ENCODE data around the gene TEAD1.

TEAD1 gene

GRCh38 chr11:12794576-12795230, 120.5 kb downstream of the TEAD1 start:
- DNase-seq: no peak

DNA sequence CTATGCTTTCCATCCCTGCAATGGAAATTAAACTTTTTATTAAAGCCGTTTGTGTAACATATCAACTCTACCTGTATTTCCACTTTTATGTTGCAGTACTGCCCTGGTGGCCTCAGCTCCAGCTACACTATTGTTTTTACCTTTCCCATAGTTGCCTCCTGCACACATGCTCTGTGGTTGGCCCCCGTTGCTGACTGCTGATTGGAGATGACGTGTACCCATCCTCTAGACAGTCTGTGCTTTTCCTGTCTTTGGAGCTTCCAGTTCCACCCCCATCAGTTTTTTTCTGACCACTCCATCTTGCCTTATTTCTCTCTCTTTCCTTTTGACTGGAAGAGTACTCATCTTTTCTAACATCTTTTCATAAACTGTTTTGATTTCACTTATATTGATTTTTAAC, 123.8 kb downstream of the TEAD1 start:
- no peak for DNase-seq

- DNase-seq: no peak
These were observed 124.4 kb downstream of the TEAD1 start for GRCh38 chr11:12798609-12799011.

- no peak for DNase-seq
These were observed 125.2 kb downstream of the TEAD1 start for GRCh38 chr11:12799334-12799835.

GRCh38 chr11:12800032-12800671, 125.9 kb downstream of the TEAD1 start:
- no peak for DNase-seq

DNA sequence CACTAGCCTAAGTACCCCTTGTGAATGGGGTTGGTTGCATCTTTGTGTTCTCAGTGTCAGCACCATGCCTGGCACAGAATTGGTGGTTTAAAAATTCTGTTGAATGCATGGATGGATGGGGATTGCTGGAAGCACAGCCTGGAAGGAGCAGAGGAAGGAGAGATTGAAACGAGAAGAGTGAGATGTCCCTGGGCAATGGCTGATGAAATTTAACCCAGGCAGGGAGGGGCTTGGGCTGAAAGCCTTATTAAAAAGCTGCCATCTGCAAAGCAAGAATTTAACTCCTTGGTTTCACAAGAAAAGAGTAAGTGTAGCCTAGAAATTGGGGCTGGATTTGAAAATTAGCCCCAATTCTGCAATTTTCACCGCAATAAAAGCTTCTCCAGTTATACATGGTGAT, 126.7 kb downstream of the TEAD1 start:
- no peak for DNase-seq

DNA sequence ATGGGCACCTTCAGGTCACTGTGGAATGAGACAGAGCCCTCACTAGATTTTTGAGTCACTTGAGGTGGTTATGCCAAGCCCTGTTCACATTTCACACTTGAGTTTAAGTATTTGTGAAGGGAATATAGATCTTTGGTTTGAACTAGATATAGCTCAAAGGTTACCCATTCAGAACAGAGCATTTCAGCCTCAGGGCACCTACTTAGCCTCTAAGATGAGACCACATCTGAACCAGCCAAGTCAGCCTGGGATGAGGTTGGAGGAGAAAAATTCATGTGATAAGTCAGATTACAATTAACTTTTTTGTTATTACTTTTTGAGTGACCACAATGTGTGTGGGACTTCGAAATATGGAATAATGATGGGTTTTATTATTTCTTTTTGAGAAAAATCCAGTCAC, 127.8 kb downstream of the TEAD1 start:
- DNase-seq: no peak

- DNase-seq: no peak
These were observed 128.3 kb downstream of the TEAD1 start for GRCh38 chr11:12802418-12803085.

GRCh38 chr11:12803086-12803826, 129.0 kb downstream of the TEAD1 start:
- DNase-seq: no peak

DNA sequence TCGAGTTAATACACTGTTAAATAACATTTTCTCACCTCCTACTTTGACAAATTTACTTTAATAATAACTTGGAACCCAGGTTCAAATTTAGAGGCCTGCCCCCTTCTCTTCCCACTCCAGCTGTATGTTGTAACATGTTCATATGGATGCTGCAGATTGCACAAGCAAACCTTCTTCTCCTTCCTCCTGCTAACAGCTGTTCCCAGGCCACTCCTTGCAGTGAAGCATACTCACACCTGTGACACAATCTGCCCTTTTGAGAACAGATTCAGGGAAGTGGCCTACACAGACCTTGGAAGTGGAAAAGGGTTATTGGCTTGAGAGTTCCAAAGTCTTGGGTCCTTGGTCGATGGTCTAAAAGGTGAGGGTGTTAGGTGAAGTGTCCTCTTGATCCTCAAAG, 131.9 kb downstream of the TEAD1 start:
- DNase-seq: no peak

DNA sequence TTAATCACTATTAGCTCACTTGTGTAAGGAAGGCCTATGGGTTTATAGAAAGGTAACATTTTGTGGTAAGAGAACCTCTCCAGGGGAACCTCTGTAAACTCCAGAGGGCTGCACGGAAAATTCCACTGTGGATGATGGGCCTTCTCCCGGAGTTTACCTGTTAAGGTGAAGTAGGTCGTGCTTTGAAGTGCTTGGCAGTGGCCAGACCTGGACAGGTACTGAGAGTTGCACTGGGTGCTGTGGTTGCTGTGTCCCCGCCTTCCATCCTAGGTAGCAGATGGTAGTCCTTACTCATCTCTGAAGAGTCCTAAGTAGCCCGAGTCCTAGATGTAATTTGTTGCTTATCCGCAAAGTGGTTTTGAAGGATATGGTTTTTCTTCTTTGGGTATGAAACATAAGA, 133.4 kb downstream of the TEAD1 start:
- DNase-seq: no peak

GRCh38 chr11:12808519-12808918, 134.3 kb downstream of the TEAD1 start:
- no peak for DNase-seq

- no peak for DNase-seq
These were observed 135.1 kb downstream of the TEAD1 start for GRCh38 chr11:12809364-12809763.

DNA sequence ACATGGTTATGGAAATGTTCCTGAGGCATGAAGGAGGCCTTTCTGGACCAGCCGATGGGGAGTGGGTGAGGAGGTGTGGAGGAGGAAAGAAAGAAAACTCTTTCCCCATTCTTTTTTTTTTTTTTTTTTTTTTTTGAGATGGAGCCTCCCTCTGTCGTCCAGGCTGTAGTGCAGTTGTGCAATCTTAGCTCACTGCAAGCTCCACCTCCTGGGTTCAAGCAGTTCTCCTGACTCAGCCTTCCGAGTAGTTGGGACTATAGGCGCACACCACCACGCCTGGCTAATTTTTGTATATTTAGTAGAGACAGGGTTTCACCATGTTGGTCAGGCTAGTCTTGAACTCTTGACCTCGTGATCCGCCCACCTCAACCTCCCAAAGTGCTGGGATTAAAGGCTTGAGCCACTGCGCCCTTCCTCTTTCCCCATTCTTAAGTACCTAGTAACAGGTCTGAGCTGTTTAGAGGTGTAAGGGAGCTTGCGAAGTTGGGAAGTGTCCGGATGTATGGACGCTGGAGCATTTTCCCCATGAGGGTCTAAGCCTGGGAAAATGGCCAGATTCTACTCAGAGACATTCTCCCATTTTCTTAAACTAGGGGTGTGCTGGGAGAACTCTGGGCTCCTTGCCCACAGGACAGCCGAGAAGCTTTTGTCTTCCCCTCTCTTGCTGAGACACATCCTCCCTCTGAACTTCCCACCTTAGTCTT, 135.8 kb downstream of the TEAD1 start:
- no peak for DNase-seq

DNA sequence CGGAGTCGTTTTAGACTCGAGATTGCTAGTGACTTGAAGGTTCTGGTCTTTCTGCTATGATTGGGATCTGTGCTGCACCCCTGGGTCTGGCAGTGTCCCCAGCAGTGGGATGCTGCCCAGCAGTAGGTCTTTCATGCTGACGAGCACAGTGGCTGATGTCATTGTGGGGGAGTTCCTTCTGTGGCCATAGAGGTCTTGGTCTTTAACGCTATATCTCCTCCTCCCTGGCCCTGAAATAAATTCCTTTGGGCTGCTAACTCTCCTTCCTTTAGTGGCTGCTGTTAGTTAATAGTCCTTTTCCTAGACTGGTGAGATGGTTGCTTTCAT, 136.3 kb downstream of the TEAD1 start:
- DNase-seq: no peak

- no peak for DNase-seq
These were observed 137.6 kb downstream of the TEAD1 start for GRCh38 chr11:12811861-12812260.

- no peak for DNase-seq
These were observed 138.6 kb downstream of the TEAD1 start for GRCh38 chr11:12812849-12813248.

DNA sequence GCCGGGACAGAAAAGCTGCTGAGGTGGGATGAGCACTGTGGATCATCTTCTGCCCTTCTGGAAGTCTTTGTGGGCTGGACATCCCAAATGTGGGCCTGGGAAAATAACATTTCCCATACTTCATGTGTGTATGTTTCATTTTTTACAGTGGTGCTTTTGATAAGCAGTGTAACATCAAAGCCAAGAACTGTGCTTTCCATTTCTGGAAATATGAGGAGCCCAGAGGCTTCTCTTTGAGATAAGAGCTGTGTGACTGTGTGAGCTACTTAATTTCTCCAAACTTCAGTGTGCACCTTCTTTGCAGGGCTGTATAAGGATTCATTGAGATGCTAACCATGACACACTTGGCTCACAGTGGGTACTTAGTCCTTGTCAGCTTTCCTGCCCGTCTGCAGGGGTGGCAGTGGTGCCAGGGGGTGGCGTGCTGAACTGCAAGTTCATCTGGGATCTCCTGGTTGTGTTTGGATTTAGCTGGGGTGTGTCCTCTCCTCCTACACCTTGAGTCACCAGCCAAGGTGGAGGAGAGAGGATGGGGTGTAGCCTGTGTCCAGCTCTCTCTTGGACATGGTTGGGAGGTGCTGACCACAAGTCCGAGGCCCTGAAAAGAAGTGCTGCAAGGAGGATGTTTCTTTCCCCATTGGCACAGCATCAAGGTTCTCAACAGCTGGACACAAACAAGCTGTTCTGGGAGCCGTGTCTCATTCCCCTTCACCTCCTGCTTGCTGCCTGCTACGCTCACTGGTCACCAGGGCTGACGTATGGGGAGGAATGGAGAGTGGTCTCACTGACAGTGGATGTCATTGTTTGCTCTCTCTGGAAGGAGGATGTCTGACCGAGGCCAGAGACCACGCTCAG, 139.4 kb downstream of the TEAD1 start:
- DNase-seq: no peak

GRCh38 chr11:12815129-12815480, 140.9 kb downstream of the TEAD1 start:
- no peak for DNase-seq

GRCh38 chr11:12815931-12816494, 141.8 kb downstream of the TEAD1 start:
- DNase-seq: no peak

- DNase-seq: no peak
These were observed 143.6 kb downstream of the TEAD1 start for GRCh38 chr11:12817681-12818332.

All from activated effector memory CD4-positive, alpha-beta T cell treated with anti-CD3 and anti-CD28 coated beads, Interleukin-2, amount 50 U/mL, for 16 hours (primary cell).